H9 (cell line): ENCODE data around the gene BICDL1. TPM values are rescaled to one million over a fixed set of nuclear protein-coding genes. Genes with fewer than 3 reads are reported as not detected.
A peak's percentile ranks its signal among the peaks of the same experiment; 100 is the strongest.

Source experiments
- DNase-seq: peaks from one replicate; pipeline ENCODE4 v3.0.0-alpha.2; 2017
- H2AFZ ChIP-seq: one replicate; pipeline ENCODE4 v1.6.1; 2013; ENCODE audit warnings: mild to moderate bottlenecking, low read length, control low read depth, moderate library complexity
- H2AK5ac ChIP-seq: 2 replicates; pipeline ENCODE4 v1.6.1; 2013; ENCODE audit warnings: low read length, control low read depth, mixed read lengths; ENCODE audit not compliant: insufficient read length
- H2BK120ac ChIP-seq: one replicate; pipeline ENCODE4 v1.6.1; 2013; ENCODE audit warnings: low read depth, mild to moderate bottlenecking, low read length, control low read depth, inconsistent platforms; ENCODE audit not compliant: poor library complexity, severe bottlenecking
- H2BK12ac ChIP-seq: 2 replicates; pipeline ENCODE4 v1.6.1; 2013; ENCODE audit warnings: low read length, control low read depth, mixed read lengths, low read depth; ENCODE audit not compliant: insufficient read length
- H2BK15ac ChIP-seq: 2 replicates; pipeline ENCODE4 v1.6.1; 2013; ENCODE audit warnings: low read depth, low read length, control low read depth
- H2BK20ac ChIP-seq: one replicate; pipeline ENCODE4 v1.6.1; 2013; ENCODE audit warnings: low read depth, mild to moderate bottlenecking, low read length, control low read depth, inconsistent platforms; ENCODE audit not compliant: poor library complexity, severe bottlenecking
- H2BK5ac ChIP-seq: 2 replicates; pipeline ENCODE4 v1.6.1; 2013; ENCODE audit warnings: low read length, control low read depth, mixed read lengths; ENCODE audit not compliant: insufficient read length
- H3K14ac ChIP-seq: 2 replicates; pipeline ENCODE4 v1.6.1; 2013; ENCODE audit warnings: low read length, control low read depth; ENCODE audit not compliant: insufficient read depth
- H3K18ac ChIP-seq: 2 replicates; pipeline ENCODE4 v1.6.1; 2013; ENCODE audit warnings: low read depth, mild to moderate bottlenecking, mixed read lengths, low read length, control low read depth; ENCODE audit not compliant: insufficient read length
- H3K23ac ChIP-seq: 2 replicates; pipeline ENCODE4 v1.6.1; 2013; ENCODE audit warnings: low read length, control low read depth, mixed read lengths, low read depth; ENCODE audit not compliant: insufficient read length
- H3K23me2 ChIP-seq: 2 replicates; pipeline ENCODE4 v1.6.1; 2013; ENCODE audit warnings: low read depth, mild to moderate bottlenecking, mixed read lengths, low read length, control low read depth; ENCODE audit not compliant: insufficient read length, poor library complexity, severe bottlenecking
- H3K27ac ChIP-seq: 2 replicates; pipeline ENCODE4 v1.5.1; 2013; ENCODE audit warnings: low read length, control low read depth, mixed read lengths, low read depth; ENCODE audit not compliant: insufficient read length
- H3K27me3 ChIP-seq: 2 replicates; pipeline ENCODE4 v1.6.1; 2013; ENCODE audit warnings: low read length, control low read depth, inconsistent platforms; ENCODE audit not compliant: insufficient read depth
- H3K4ac ChIP-seq: 2 replicates; pipeline ENCODE4 v1.6.1; 2013; ENCODE audit warnings: low read depth, mild to moderate bottlenecking, control low read depth, inconsistent platforms, low read length, moderate library complexity
- H3K4me1 ChIP-seq: 2 replicates; pipeline ENCODE4 v1.6.1; 2013; ENCODE audit warnings: low read length, control low read depth, inconsistent platforms; ENCODE audit not compliant: insufficient read depth
- H3K4me2 ChIP-seq: 2 replicates; pipeline ENCODE4 v1.6.1; 2013; ENCODE audit warnings: low read length, control low read depth, mixed read lengths; ENCODE audit not compliant: insufficient read length, insufficient read depth
- H3K56ac ChIP-seq: 2 replicates; pipeline ENCODE4 v1.6.1; 2013; ENCODE audit warnings: low read depth, mild to moderate bottlenecking, mixed read lengths, low read length, control low read depth; ENCODE audit not compliant: insufficient read length
- H3K79me1 ChIP-seq: 2 replicates; pipeline ENCODE4 v1.6.1; 2013; ENCODE audit warnings: low read depth, mild to moderate bottlenecking, moderate library complexity, low read length, control low read depth, inconsistent platforms; ENCODE audit not compliant: insufficient read depth, poor library complexity, severe bottlenecking
- H3K79me2 ChIP-seq: 2 replicates; pipeline ENCODE4 v1.6.1; 2013; ENCODE audit warnings: low read length, control low read depth, inconsistent platforms; ENCODE audit not compliant: insufficient read depth
- H3K9ac ChIP-seq: 2 replicates; pipeline ENCODE4 v1.6.1; 2013; ENCODE audit warnings: low read length, control low read depth, mixed read lengths; ENCODE audit not compliant: insufficient read length; ENCODE audit errors: extremely low read depth
- H3K9me3 ChIP-seq: one replicate; pipeline ENCODE4 v1.6.1; 2013; ENCODE audit warnings: low read depth, low read length, inconsistent platforms; ENCODE audit not compliant: control insufficient read depth
- H3T11ph ChIP-seq: one replicate; pipeline ENCODE4 v1.6.1; 2013; ENCODE audit warnings: mild to moderate bottlenecking, low read length, control low read depth, inconsistent platforms
- H4K20me1 ChIP-seq: one replicate; pipeline ENCODE4 v1.6.1; 2013; ENCODE audit not compliant: control insufficient read depth, insufficient read length, insufficient read depth
- H4K5ac ChIP-seq: 2 replicates; pipeline ENCODE4 v1.6.1; 2013; ENCODE audit warnings: low read depth, mild to moderate bottlenecking, mixed read lengths, low read length, control low read depth; ENCODE audit not compliant: insufficient read length
- H4K8ac ChIP-seq: replicated peaks from 2 replicates; pipeline ENCODE4 v1.6.1; 2013; ENCODE audit warnings: low read length, control low read depth, mixed read lengths, low read depth; ENCODE audit not compliant: insufficient read length
- H4K91ac ChIP-seq: 2 replicates; pipeline ENCODE4 v1.6.1; 2013; ENCODE audit warnings: low read depth, mild to moderate bottlenecking, moderate library complexity, mixed read lengths, low read length, control low read depth; ENCODE audit not compliant: insufficient read length
- H3K27ac Mint-ChIP-seq, 3 experiments: 2 replicates in 2 of 3; 3 replicates in 1 of 3; pipeline ENCODE4 v1.8.0; 2020 to 2021; ENCODE audit warnings: mixed read lengths in 3 of 3, mild to moderate bottlenecking in 1 of 3, moderate library complexity in 1 of 3
- H3K27me3 Mint-ChIP-seq: 2 replicates; pipeline ENCODE4 v1.8.0; 2021; ENCODE audit warnings: low read depth, mild to moderate bottlenecking, moderate library complexity, mixed read lengths
- H3K36me3 Mint-ChIP-seq, 3 experiments: 2 replicates in 2 of 3; 3 replicates in 1 of 3; pipeline ENCODE4 v1.8.0; 2020 to 2021; ENCODE audit warnings: low read depth in 3 of 3, mixed read lengths in 3 of 3; ENCODE audit not compliant: insufficient read depth in 1 of 3
- H3K4me1 Mint-ChIP-seq, 2 experiments: 2 replicates each; pipeline ENCODE4 v1.8.0; 2020; ENCODE audit warnings: mixed read lengths in 2 of 2
- H3K4me3 Mint-ChIP-seq, 2 experiments: 2 replicates in 1 of 2; 3 replicates in 1 of 2; pipeline ENCODE4 v1.8.0; 2020 to 2021; ENCODE audit warnings: mild to moderate bottlenecking in 2 of 2, mixed read lengths in 2 of 2, moderate library complexity in 1 of 2
- H3K9me3 Mint-ChIP-seq, 2 experiments: 2 replicates in 1 of 2; 3 replicates in 1 of 2; pipeline ENCODE4 v1.8.0; 2020; ENCODE audit warnings: mild to moderate bottlenecking in 2 of 2, mixed read lengths in 2 of 2, moderate library complexity in 1 of 2
- CTCF ChIP-seq: fragments of 200-600 bp; sonication (generic); conservative IDR thresholded peaks from 3 replicates; pipeline ENCODE4 v1.8.0; 2021; ENCODE audit warnings: antibody characterized with exemption, mild to moderate bottlenecking
- WGBS: extraction: QIAGEN DNeasy Blood & Tissue Kit; methylation state at CpG from one replicate; pipeline ENCODE4 v1.1.7; 2013; ENCODE audit warnings: missing lambda C conversion rate, low lambda C conversion rate, mixed read lengths; ENCODE audit not compliant: insufficient read length; ENCODE audit errors: extremely low coverage; 5-methylcytosine and 5-hydroxymethylcytosine counted together
- total RNA-seq: library from RNA; stranded (reverse); gene quantifications from 2 replicates; pipeline ENCODE4 v1.2.1, GENCODE V29; 2021

BICDL1 gene
- total RNA-seq, 1 experiment from 2014 or later = 13.8 TPM

- no peak overlapping the region for H2BK15ac ChIP-seq
- DNase-seq = no peak
- no CpG with 5 or more reads among the region's 9 CpGs for WGBS
- no peak overlapping the region for H2BK12ac ChIP-seq
- no peak overlapping the region for H2BK20ac ChIP-seq
- no peak overlapping the region for H2AFZ ChIP-seq
- H3T11ph ChIP-seq = no peak overlapping the region
- H2BK120ac ChIP-seq = no peak overlapping the region
- no peaks in the 10 kb centered on the region for H3K79me2 ChIP-seq
- H3K9ac ChIP-seq = no peak overlapping the region
- no peak overlapping the region for H3K27ac ChIP-seq
- Mint-ChIP-seq H3K4me3 (no peak overlapping the region), H3K36me3 (peaks cover 72 to 97% (median 95%) of the 10 kb centered on the region in 3 experiments; a peak in 6 of 7 replicates), H3K9me3 (no peaks in the 10 kb centered on the region), H3K4me1 (no peaks in the 10 kb centered on the region), H3K27ac (peak overlapping the region in 1 of 3 experiments; percentile 63; a peak in 1 of 7 replicates), H3K27me3 (no peaks in the 10 kb centered on the region)
- TF ChIP-seq CTCF = no peak
- H3K9me3 ChIP-seq = no peaks in the 10 kb centered on the region
- no peak overlapping the region for H3K4me2 ChIP-seq
- no peak overlapping the region for H3K4ac ChIP-seq
- no peaks in the 10 kb centered on the region for H3K4me1 ChIP-seq
- no peak overlapping the region for H3K23ac ChIP-seq
- H3K18ac ChIP-seq = no peak overlapping the region
- no peak overlapping the region for H4K5ac ChIP-seq
- no peaks in the 10 kb centered on the region for H3K23me2 ChIP-seq
- H4K8ac ChIP-seq = no peak overlapping the region
- no peak overlapping the region for H2AK5ac ChIP-seq
- H4K20me1 ChIP-seq = no peaks in the 10 kb centered on the region
- no peak overlapping the region for H2BK5ac ChIP-seq
- no peak overlapping the region for H4K91ac ChIP-seq
- H3K79me1 ChIP-seq = no peaks in the 10 kb centered on the region
- H3K14ac ChIP-seq = no peak overlapping the region
- H3K56ac ChIP-seq = no peak overlapping the region
- no peaks in the 10 kb centered on the region for H3K27me3 ChIP-seq
Measured at GRCh38 chr12:120140603-120141002, 151.6 kb downstream of the BICDL1 start.
